ENCODE results near the gene FAM149A. TPM values are rescaled to one million over a fixed set of nuclear protein-coding genes. Genes with fewer than 3 reads are reported as not detected.

FAM149A gene
- polyA plus RNA-seq, 1 donor (not counting 4 experiments of a cell fraction or from before 2014, with no cell fraction given): 0.41 TPM

DNA sequence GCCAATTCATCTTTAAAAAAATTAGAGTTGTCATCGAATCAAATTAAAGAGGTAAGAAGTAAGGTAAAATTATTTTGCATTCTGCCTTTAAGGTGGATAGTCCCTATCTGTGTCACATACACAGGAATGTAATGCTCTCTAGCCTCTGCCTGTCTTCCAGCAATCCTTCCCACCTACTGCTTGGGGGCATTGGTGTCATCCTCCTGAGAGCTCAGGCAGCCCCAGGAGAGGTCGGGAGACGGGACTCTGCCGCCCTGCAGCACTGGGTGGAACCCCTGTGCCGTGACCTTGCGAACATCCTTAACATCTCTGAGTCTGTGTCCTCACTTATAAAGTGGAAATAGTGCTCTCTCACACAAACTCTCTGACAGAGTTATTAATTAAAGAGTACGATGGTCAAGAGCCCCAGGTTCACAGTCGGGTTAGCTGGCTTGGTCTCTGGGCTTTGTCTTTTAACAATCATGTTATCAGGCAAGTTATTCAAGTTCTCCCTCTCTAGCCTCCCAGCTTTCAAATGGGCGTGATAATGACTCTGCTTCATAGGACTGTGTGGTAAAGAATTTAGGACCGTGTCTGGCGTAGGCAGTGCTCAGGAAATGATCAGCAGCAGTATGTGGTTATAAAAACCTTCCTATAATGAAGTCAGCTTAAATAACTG is 25.4 kb upstream of the FAM149A start:
- Histone ChIP-seq H3K9ac (ENCODE audit: control insufficient read depth, extremely low read depth, insufficient read depth, low read length) (no peak overlapping the region), H3K36me3 (ENCODE audit: control insufficient read depth in 2 of 2, extremely low read depth in 1 of 2, insufficient read depth in 2 of 2, low read length in 2 of 2) (no peaks in the 10 kb centered on the region), H3K4me1 (ENCODE audit: control insufficient read depth, extremely low read depth, insufficient read depth, low read length) (peaks cover 5% of the 10 kb centered on the region), H3K4me3 (ENCODE audit: control insufficient read depth in 2 of 3, extremely low read depth in 1 of 3, insufficient read depth in 2 of 3, low read depth in 1 of 3, low read length in 3 of 3) (no peak overlapping the region), H2AFZ (ENCODE audit: control insufficient read depth, low read length) (peak overlapping the region; percentile 36), H3K9me3 (ENCODE audit: control insufficient read depth, low read depth, low read length) (no peaks in the 10 kb centered on the region), H3K27me3 (ENCODE audit: control insufficient read depth, extremely low read depth, insufficient read depth, low read length) (no peaks in the 10 kb centered on the region), H3K4me2 (ENCODE audit: control insufficient read depth, extremely low read depth, insufficient read depth, low read depth, low read length) (no peak overlapping the region), H4K20me1 (ENCODE audit: control insufficient read depth, extremely low read depth, insufficient read depth, low read length) (no peaks in the 10 kb centered on the region), H3K27ac (ENCODE audit: control insufficient read depth, insufficient read depth, low read length) (no peak overlapping the region), H3K79me2 (ENCODE audit: control insufficient read depth, insufficient read depth, low read length) (no peaks in the 10 kb centered on the region), H3K9me1 (ENCODE audit: control insufficient read depth, extremely low read depth, insufficient read depth, low read length) (no peaks in the 10 kb centered on the region)
- dilution Hi-C loops (cut with MboI; ENCODE audit: extremely low pct_ligation_motif_present, low sequenced_read_pairs): no loop called here
- FAIRE-seq (no peak), DNase-seq (ENCODE audit: low read depth, low spot score) (no peak)
- TF ChIP-seq, protein P1, sequence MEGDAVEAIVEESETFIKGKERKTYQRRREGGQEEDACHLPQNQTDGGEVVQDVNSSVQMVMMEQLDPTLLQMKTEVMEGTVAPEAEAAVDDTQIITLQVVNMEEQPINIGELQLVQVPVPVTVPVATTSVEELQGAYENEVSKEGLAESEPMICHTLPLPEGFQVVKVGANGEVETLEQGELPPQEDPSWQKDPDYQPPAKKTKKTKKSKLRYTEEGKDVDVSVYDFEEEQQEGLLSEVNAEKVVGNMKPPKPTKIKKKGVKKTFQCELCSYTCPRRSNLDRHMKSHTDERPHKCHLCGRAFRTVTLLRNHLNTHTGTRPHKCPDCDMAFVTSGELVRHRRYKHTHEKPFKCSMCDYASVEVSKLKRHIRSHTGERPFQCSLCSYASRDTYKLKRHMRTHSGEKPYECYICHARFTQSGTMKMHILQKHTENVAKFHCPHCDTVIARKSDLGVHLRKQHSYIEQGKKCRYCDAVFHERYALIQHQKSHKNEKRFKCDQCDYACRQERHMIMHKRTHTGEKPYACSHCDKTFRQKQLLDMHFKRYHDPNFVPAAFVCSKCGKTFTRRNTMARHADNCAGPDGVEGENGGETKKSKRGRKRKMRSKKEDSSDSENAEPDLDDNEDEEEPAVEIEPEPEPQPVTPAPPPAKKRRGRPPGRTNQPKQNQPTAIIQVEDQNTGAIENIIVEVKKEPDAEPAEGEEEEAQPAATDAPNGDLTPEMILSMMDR (optimal IDR thresholded peaks at IDR 0.05 in 1 of 3, IDR thresholded peaks at IDR 0.05 in 1 of 3, conservative IDR thresholded peaks at IDR 0.05 in 1 of 3; ENCODE audit: extremely low read depth in 1 of 3, insufficient read depth in 2 of 3, low read length in 3 of 3): no peak
- TF ChIP-seq EZH2 (IDR thresholded peaks at IDR 0.05; ENCODE audit: low read length): no peak

DNA sequence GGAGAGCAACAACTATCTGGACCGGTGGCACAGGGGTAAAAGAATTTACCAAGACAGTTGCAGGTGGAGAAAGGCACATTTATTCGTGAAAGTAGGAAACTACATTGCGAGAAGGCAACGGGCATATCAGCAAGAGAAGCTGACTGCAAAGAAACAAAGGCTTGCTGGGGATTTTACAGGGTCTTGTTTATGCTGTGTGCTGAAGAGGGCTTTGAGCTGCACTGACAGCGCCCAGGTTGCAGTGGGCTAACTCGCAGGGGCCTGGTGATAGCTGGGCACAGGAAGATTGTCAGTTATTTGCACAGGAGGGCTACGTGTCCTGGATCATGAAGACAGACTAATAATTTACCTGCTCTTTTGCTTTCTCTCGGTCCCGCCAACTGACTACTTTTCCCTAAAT is 24.8 kb upstream of the FAM149A start:
- no peaks in the 10 kb centered on the region for H3K27me3 ChIP-seq (ENCODE audit: control insufficient read depth, extremely low read depth, insufficient read depth, low read length)
- TF ChIP-seq EZH2 (IDR thresholded peaks at IDR 0.05; ENCODE audit: low read length): no peak
- TF ChIP-seq, protein P1 (optimal IDR thresholded peaks at IDR 0.05 in 1 of 3, IDR thresholded peaks at IDR 0.05 in 1 of 3, conservative IDR thresholded peaks at IDR 0.05 in 1 of 3; ENCODE audit: extremely low read depth in 1 of 3, insufficient read depth in 2 of 3, low read length in 3 of 3): no peak
- no peak overlapping the region for H3K4me3 ChIP-seq (ENCODE audit: control insufficient read depth in 2 of 3, extremely low read depth in 1 of 3, insufficient read depth in 2 of 3, low read depth in 1 of 3, low read length in 3 of 3)
- no peaks in the 10 kb centered on the region for H3K79me2 ChIP-seq (ENCODE audit: control insufficient read depth, insufficient read depth, low read length)
- no peak overlapping the region for H2AFZ ChIP-seq (ENCODE audit: control insufficient read depth, low read length)
- H3K4me1 ChIP-seq (ENCODE audit: control insufficient read depth, extremely low read depth, insufficient read depth, low read length): peaks cover 5% of the 10 kb centered on the region
- no peaks in the 10 kb centered on the region for H3K9me3 ChIP-seq (ENCODE audit: control insufficient read depth, low read depth, low read length)
- DNase-seq (ENCODE audit: low read depth, low spot score) (no peak), FAIRE-seq (no peak)
- H3K27ac ChIP-seq (ENCODE audit: control insufficient read depth, insufficient read depth, low read length): no peak overlapping the region
- H3K36me3 ChIP-seq (ENCODE audit: control insufficient read depth in 2 of 2, extremely low read depth in 1 of 2, insufficient read depth in 2 of 2, low read length in 2 of 2): no peaks in the 10 kb centered on the region
- no peak overlapping the region for H3K9ac ChIP-seq (ENCODE audit: control insufficient read depth, extremely low read depth, insufficient read depth, low read length)
- dilution Hi-C loops (cut with MboI; ENCODE audit: extremely low pct_ligation_motif_present, low sequenced_read_pairs): no loop called here
- H3K4me2 ChIP-seq (ENCODE audit: control insufficient read depth, extremely low read depth, insufficient read depth, low read depth, low read length): no peak overlapping the region
- no peaks in the 10 kb centered on the region for H4K20me1 ChIP-seq (ENCODE audit: control insufficient read depth, extremely low read depth, insufficient read depth, low read length)
- H3K9me1 ChIP-seq (ENCODE audit: control insufficient read depth, extremely low read depth, insufficient read depth, low read length): no peaks in the 10 kb centered on the region

Measured in keratinocyte (primary cell).